GM19372 (cell line): ENCODE measurements around the gene LAMA2.
A peak's percentile ranks its signal among the peaks of the same experiment; 100 is the strongest.

Experiments
- ATAC-seq: cut with Tn5 transposase; IDR thresholded peaks from one replicate; pipeline ENCODE4 v1.9.1; 2021; ENCODE audit warnings: mild to moderate bottlenecking, low read depth, moderate library complexity; ENCODE audit not compliant: unreplicated experiment

Gene LAMA2

GRCh38 chr6:129251669-129252376 lies 368.9 kb downstream of the LAMA2 start:
- ATAC-seq: peak; percentile 97

- ATAC-seq: no peak
Observed at GRCh38 chr6:129252377-129253071, 369.6 kb downstream of the LAMA2 start.

GRCh38 chr6:129253242-129253641 lies 370.3 kb downstream of the LAMA2 start:
- no peak for ATAC-seq

GRCh38 chr6:129253727-129254126 lies 370.8 kb downstream of the LAMA2 start:
- no peak for ATAC-seq

GRCh38 chr6:129257196-129257595 lies 374.3 kb downstream of the LAMA2 start:
- no peak for ATAC-seq

- ATAC-seq: no peak
Observed at GRCh38 chr6:129262661-129263060, 379.7 kb downstream of the LAMA2 start.

GRCh38 chr6:129263176-129263575 lies 380.2 kb downstream of the LAMA2 start:
- no peak for ATAC-seq

GRCh38 chr6:129264480-129265045 lies 381.6 kb downstream of the LAMA2 start:
- ATAC-seq: no peak

GRCh38 chr6:129267028-129267427 lies 384.1 kb downstream of the LAMA2 start:
- no peak for ATAC-seq

GRCh38 chr6:129269076-129269475 lies 386.1 kb downstream of the LAMA2 start:
- ATAC-seq: no peak

GRCh38 chr6:129269891-129270290 lies 387.0 kb downstream of the LAMA2 start:
- no peak for ATAC-seq

- ATAC-seq: no peak
Observed at GRCh38 chr6:129270450-129270849, 387.5 kb downstream of the LAMA2 start.

- no peak for ATAC-seq
Observed at GRCh38 chr6:129273161-129273560, 390.2 kb downstream of the LAMA2 start.

GRCh38 chr6:129276461-129276860 lies 393.5 kb downstream of the LAMA2 start:
- ATAC-seq: no peak

GRCh38 chr6:129276986-129277385 lies 394.0 kb downstream of the LAMA2 start:
- no peak for ATAC-seq

- no peak for ATAC-seq
Observed at GRCh38 chr6:129279343-129280292, 396.7 kb downstream of the LAMA2 start.

GRCh38 chr6:129280293-129280644 lies 397.3 kb downstream of the LAMA2 start:
- ATAC-seq: no peak

- no peak for ATAC-seq
Observed at GRCh38 chr6:129280749-129281148, 397.8 kb downstream of the LAMA2 start.

- ATAC-seq: no peak
Observed at GRCh38 chr6:129281168-129281796, 398.3 kb downstream of the LAMA2 start.

- no peak for ATAC-seq
Observed at GRCh38 chr6:129282019-129282418, 399.1 kb downstream of the LAMA2 start.
